SK-N-SH (cell line): Measurements from ENCODE around the gene LRMDA. TPM values are rescaled to one million over a fixed set of nuclear protein-coding genes. Genes with fewer than 3 reads are reported as not detected.

Experiments
- CTCF ChIA-PET: fragments of 300-600, 350-600 bp; formaldehyde crosslinking; extraction: SDS; loops from one replicate; lab custom pipeline; 2021; lab: Yijun Ruan, JAX
- POLR2A ChIA-PET: fragments of 350-600 bp; sonication (Branson Sonifier 250); formaldehyde crosslinking; extraction: SDS; loops from one replicate; lab custom pipeline; 2020; ENCODE audit warnings: antibody characterized with exemption, inconsistent platforms; lab: Yijun Ruan, JAX
- DNase-seq: peaks from one replicate; pipeline ENCODE4 v3.0.0; 2012
- H2AFZ ChIP-seq: fragments of 200-600 bp; sonication (generic); 2 replicates; pipeline ENCODE4 v1.8.1; 2016; ENCODE audit warnings: antibody characterized with exemption, mild to moderate bottlenecking, low read depth
- H3F3A ChIP-seq: fragments of 200-600 bp; sonication (generic); replicated peaks from 2 replicates; pipeline ENCODE3; 2016; ENCODE audit warnings: antibody characterized with exemption, mild to moderate bottlenecking; ENCODE audit not compliant: insufficient read depth
- H3K27ac ChIP-seq, 2 experiments: fragments of 200-500 bp in 1 of 2; fragments of 200-600 bp in 1 of 2; sonication (Bioruptor generic) in 1 of 2; sonication (generic), shearing (Covaris generic) in 1 of 2; 2 replicates each; pipeline versions ENCODE4 v1.5.1 to v1.6.1; 2014 to 2016; ENCODE audit warnings: low read depth in 2 of 2, inconsistent platforms in 1 of 2, low read length in 1 of 2, mild to moderate bottlenecking in 1 of 2, mixed read lengths in 1 of 2
- H3K27me3 ChIP-seq: fragments of 200-600 bp; sonication (generic), shearing (Covaris generic); 2 replicates; pipeline ENCODE4 v1.6.1; 2016; ENCODE audit warnings: mixed run types; ENCODE audit not compliant: insufficient read depth
- H3K36me3 ChIP-seq, 2 experiments: fragments of 200-500 bp in 1 of 2; fragments of 200-600 bp in 1 of 2; sonication (Bioruptor generic) in 1 of 2; sonication (generic) in 1 of 2; replicated peaks in 1 of 2; 2 replicates each; pipeline versions ENCODE3 to v1.5.1; 2014 to 2016; ENCODE audit warnings: low read length in 1 of 2, mild to moderate bottlenecking in 1 of 2; ENCODE audit not compliant: insufficient read depth in 2 of 2, control insufficient read depth in 1 of 2
- H3K4me1 ChIP-seq, 2 experiments: fragments of 200-500 bp in 1 of 2; fragments of 200-600 bp in 1 of 2; sonication (Bioruptor generic) in 1 of 2; sonication (generic), shearing (Covaris generic) in 1 of 2; 2 replicates each; pipeline versions ENCODE4 v1.5.1 to v1.6.1; 2014 to 2016; ENCODE audit warnings: low read depth in 1 of 2, low read length in 1 of 2, mixed run types in 1 of 2; ENCODE audit not compliant: insufficient read depth in 2 of 2, control insufficient read depth in 1 of 2
- H3K4me2 ChIP-seq: fragments of 200-600 bp; sonication (generic), shearing (Covaris generic); 2 replicates; pipeline ENCODE4 v1.6.1; 2017; ENCODE audit warnings: mixed run types
- H3K4me3 ChIP-seq, 2 experiments: fragments of 200-500 bp in 1 of 2; fragments of 200-600 bp in 1 of 2; sonication (Bioruptor generic) in 1 of 2; sonication (generic), shearing (Covaris generic) in 1 of 2; 2 replicates each; pipeline versions ENCODE4 v1.5.1 to v1.8.1; 2014 to 2016; ENCODE audit warnings: low read depth in 2 of 2, inconsistent platforms in 1 of 2, low read length in 1 of 2, mild to moderate bottlenecking in 1 of 2, mixed read lengths in 1 of 2, moderate library complexity in 1 of 2
- H3K79me2 ChIP-seq: fragments of 200-600 bp; sonication (generic); 2 replicates; pipeline ENCODE4 v1.8.1; 2017; ENCODE audit warnings: mild to moderate bottlenecking; ENCODE audit not compliant: insufficient read depth
- H3K9ac ChIP-seq: fragments of 200-600 bp; sonication (generic); 2 replicates; pipeline ENCODE4 v1.6.1; 2017; ENCODE audit warnings: mixed run types
- H3K9me2 ChIP-seq: fragments of 200-600 bp; sonication (generic); 2 replicates; pipeline ENCODE4 v1.6.1; 2017; ENCODE audit warnings: mixed run types
- H3K9me3 ChIP-seq: fragments of 200-600 bp; sonication (generic); 2 replicates; pipeline ENCODE4 v1.6.1; 2017; ENCODE audit warnings: mixed run types, mild to moderate bottlenecking, moderate library complexity
- H4K20me1 ChIP-seq: fragments of 200-600 bp; sonication (generic); 2 replicates; pipeline ENCODE4 v1.6.1; 2017; ENCODE audit warnings: mild to moderate bottlenecking, mixed run types; ENCODE audit not compliant: insufficient read depth
- FOXJ3 ChIP-seq: sonication (generic); formaldehyde crosslinking; IDR thresholded peaks from 2 replicates; pipeline ENCODE4 v1.5.1; 2020; ENCODE audit warnings: mild to moderate bottlenecking, missing genetic modification reagents
- GABPA ChIP-seq: IDR thresholded peaks from 2 replicates; pipeline ENCODE4 v1.4.0; 2012; ENCODE audit warnings: low read depth, mild to moderate bottlenecking
- RCOR1 ChIP-seq: fragments of 150-350 bp; IDR thresholded peaks from 2 replicates; pipeline ENCODE4 v1.6.1; 2017; ENCODE audit warnings: antibody characterized with exemption, low read length
- RXRA ChIP-seq: IDR thresholded peaks from 2 replicates; pipeline ENCODE4 v1.4.0; 2012; ENCODE audit warnings: low read depth, mild to moderate bottlenecking, borderline replicate concordance
- WGBS: methylation state at CpG from one replicate; pipeline ENCODE4 v1.1.6; 2017; ENCODE audit warnings: low lambda C conversion rate; 5-methylcytosine and 5-hydroxymethylcytosine counted together
- polyA plus RNA-seq, 3 experiments: library from polyadenylated mRNA; depleted of rRNA; stranded (reverse); fragments of >200 nt; gene quantifications; 2 replicates each; pipeline ENCODE4 v1.2.3, GENCODE V29; 2012
- TF ChIP-seq, protein P1 (sequence below): fragments of 150-350 bp; IDR thresholded peaks from 2 replicates; pipeline ENCODE4 v1.6.1; 2016; ENCODE audit warnings: mild to moderate bottlenecking, low read depth, low read length
- TF ChIP-seq, protein P2 (sequence below): IDR thresholded peaks from 2 replicates; pipeline ENCODE4 v1.6.1; 2012; ENCODE audit warnings: mild to moderate bottlenecking, low read depth, low read length, moderate library complexity
- TF ChIP-seq, protein P3 (sequence below): IDR thresholded peaks from 2 replicates; pipeline ENCODE4 v1.4.0; 2012; ENCODE audit warnings: low read depth

LRMDA gene
- polyA plus RNA-seq, 1 of the 3 experiments (the other 2 are of a cell fraction), result 0.95 TPM

DNA sequence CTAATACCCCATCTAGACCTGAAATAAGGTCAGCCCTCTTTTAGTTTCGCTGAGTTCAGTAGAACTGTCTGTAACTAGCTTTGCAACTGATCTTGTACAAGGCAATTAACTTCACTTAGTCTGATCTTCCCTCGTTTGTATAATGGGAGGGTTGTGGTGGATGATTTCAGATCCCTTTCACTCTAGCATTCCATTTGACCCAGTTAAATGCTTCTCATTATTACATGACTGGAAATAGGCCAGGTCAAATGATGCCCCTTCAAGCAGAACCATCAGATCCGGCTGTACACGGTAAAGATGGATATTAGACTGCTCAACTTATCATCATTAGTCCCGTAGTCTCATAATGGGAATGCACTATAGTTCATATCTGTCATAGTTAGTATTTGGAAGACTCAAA is 1009.0 kb downstream of the LRMDA start (continued):
- no peak for TF ChIP-seq RCOR1
- TF ChIP-seq, protein P1, sequence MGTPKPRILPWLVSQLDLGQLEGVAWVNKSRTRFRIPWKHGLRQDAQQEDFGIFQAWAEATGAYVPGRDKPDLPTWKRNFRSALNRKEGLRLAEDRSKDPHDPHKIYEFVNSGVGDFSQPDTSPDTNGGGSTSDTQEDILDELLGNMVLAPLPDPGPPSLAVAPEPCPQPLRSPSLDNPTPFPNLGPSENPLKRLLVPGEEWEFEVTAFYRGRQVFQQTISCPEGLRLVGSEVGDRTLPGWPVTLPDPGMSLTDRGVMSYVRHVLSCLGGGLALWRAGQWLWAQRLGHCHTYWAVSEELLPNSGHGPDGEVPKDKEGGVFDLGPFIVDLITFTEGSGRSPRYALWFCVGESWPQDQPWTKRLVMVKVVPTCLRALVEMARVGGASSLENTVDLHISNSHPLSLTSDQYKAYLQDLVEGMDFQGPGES, result no peak

DNA sequence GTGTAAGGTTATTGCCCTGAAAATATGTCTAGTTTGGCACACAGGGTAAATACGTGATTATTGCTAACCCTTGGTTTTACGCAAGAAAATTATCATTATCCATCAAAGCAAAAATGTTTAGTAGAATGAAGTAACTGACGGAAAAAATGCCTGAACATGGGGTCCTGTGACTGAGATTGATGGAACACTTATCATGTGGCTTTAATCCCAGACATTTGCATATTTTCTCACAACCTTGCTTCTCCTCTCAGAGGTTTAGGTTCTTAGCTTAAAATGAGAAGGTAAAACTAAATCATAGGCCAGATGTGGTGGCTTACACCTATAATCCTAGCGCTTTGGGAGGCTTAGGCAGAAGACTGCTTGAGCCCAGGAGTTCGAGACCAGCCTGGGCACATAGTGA is 1010.7 kb downstream of the LRMDA start:
- Histone ChIP-seq H3K4me2 (no peak overlapping the region), H3K9ac (no peak overlapping the region), H3K9me3 (no peaks in the 10 kb centered on the region), H3K4me1 (peaks cover 0 to 8% of the 10 kb centered on the region in 2 experiments; a peak in 2 of 4 replicates), H3K36me3 (no peaks in the 10 kb centered on the region), H3K27me3 (no peaks in the 10 kb centered on the region), H3K4me3 (no peak overlapping the region), H3F3A (no peaks in the 10 kb centered on the region), H4K20me1 (no peaks in the 10 kb centered on the region), H3K79me2 (no peaks in the 10 kb centered on the region), H3K9me2 (no peaks in the 10 kb centered on the region), H3K27ac (no peak overlapping the region), H2AFZ (no peak overlapping the region)
- TF ChIP-seq, protein P2, sequence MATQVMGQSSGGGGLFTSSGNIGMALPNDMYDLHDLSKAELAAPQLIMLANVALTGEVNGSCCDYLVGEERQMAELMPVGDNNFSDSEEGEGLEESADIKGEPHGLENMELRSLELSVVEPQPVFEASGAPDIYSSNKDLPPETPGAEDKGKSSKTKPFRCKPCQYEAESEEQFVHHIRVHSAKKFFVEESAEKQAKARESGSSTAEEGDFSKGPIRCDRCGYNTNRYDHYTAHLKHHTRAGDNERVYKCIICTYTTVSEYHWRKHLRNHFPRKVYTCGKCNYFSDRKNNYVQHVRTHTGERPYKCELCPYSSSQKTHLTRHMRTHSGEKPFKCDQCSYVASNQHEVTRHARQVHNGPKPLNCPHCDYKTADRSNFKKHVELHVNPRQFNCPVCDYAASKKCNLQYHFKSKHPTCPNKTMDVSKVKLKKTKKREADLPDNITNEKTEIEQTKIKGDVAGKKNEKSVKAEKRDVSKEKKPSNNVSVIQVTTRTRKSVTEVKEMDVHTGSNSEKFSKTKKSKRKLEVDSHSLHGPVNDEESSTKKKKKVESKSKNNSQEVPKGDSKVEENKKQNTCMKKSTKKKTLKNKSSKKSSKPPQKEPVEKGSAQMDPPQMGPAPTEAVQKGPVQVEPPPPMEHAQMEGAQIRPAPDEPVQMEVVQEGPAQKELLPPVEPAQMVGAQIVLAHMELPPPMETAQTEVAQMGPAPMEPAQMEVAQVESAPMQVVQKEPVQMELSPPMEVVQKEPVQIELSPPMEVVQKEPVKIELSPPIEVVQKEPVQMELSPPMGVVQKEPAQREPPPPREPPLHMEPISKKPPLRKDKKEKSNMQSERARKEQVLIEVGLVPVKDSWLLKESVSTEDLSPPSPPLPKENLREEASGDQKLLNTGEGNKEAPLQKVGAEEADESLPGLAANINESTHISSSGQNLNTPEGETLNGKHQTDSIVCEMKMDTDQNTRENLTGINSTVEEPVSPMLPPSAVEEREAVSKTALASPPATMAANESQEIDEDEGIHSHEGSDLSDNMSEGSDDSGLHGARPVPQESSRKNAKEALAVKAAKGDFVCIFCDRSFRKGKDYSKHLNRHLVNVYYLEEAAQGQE, result no peak
- no peak for TF ChIP-seq FOXJ3 (CRISPR knock-in tag)
- TF ChIP-seq, protein P3, sequence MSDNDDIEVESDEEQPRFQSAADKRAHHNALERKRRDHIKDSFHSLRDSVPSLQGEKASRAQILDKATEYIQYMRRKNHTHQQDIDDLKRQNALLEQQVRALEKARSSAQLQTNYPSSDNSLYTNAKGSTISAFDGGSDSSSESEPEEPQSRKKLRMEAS, result no peak
- TF ChIP-seq RXRA, result no peak
- POLR2A ChIA-PET, result no interaction called here
- DNase-seq, result no peak
- 90% methylated on average over 5 of the region's 5 CpGs for WGBS
- CTCF ChIA-PET, result interaction anchor here (0.8 kb wide), 1 partner anchor 21 kb away, joined by 3 read pairs; no protein-coding TSS in a partner anchor

DNA sequence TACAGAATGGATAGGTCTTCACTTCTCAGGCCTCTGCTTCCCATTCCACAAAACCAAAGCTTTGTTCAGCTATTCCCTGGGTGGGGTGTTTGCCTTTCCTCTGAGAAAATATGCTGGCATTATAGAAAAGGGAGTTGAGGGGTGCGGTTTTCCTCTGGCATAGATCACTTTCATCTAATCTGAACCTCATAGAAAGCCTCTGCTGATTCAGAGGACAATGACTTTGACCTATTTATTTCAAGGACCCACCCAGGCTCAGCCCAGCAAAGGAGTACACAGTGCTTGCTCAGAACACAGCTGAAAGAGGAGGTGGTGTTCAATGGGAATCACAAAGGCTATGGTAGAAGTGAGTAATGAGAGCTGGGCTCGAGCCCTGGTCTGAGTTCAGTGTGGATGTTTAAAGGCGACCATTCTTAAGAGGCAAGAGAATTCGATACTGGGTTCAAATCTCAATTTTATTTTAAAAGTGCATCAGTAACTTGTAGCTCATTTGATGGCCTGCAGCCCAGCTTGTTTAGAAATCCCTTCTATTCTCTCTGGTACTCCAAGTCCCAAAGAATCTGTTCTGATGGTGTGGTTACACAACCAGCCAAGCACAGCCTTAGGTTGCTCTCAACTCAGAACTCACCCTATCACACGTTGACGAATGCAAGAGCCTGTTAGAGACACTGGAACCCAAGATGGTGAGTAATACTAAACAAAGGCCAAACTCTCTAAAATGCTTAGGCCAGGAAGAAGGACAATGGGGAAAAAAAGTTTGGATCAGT is 1012.8 kb downstream of the LRMDA start:
- TF ChIP-seq GABPA (no peak), RCOR1 (no peak)
- CTCF ChIA-PET, result interaction anchor here (1.0 to 1.4 kb wide), 2 partner anchors 9 to 11 kb away, joined by 3 read pairs; no protein-coding TSS in a partner anchor

More for the DNA sequence above, 1012.8 kb downstream of the LRMDA start:
- Histone ChIP-seq H3K79me2 (no peaks in the 10 kb centered on the region), H3K27ac (no peak overlapping the region), H3K9ac (no peak overlapping the region), H3K9me3 (no peaks in the 10 kb centered on the region), H4K20me1 (no peaks in the 10 kb centered on the region), H3K27me3 (no peaks in the 10 kb centered on the region), H3K4me3 (no peak overlapping the region), H3K9me2 (no peaks in the 10 kb centered on the region), H3F3A (no peaks in the 10 kb centered on the region), H3K36me3 (no peaks in the 10 kb centered on the region), H3K4me2 (no peak overlapping the region), H2AFZ (no peak overlapping the region), H3K4me1 (peaks cover 0 to 8% of the 10 kb centered on the region in 2 experiments; a peak in 2 of 4 replicates)
- WGBS, result 85% methylated on average over 6 of the region's 6 CpGs
- POLR2A ChIA-PET, result no interaction called here
- DNase-seq, result no peak
